ENCODE measurements around the gene PLCB1. TPM values are rescaled to one million over a fixed set of nuclear protein-coding genes. Genes with fewer than 3 reads are reported as not detected.
A peak's percentile ranks its signal among the peaks of the same experiment; 100 is the strongest.

PLCB1 gene
- total RNA-seq, 1 donor from 2014 or later = 10.7 TPM

GRCh38 chr20:8385247-8385646 is 253.2 kb downstream of the PLCB1 start:
- Histone ChIP-seq H3K4me1 (ENCODE audit: insufficient read depth, low read length) (peaks cover 15% of the 10 kb centered on the region), H3K4me2 (ENCODE audit: low read length) (no peak overlapping the region), H3K9ac (ENCODE audit: low read length) (no peak overlapping the region), H3K27me3 (ENCODE audit: insufficient read depth, low read length) (no peaks in the 10 kb centered on the region), H2AFZ (ENCODE audit: low read depth, low read length) (no peak overlapping the region), H3K9me3 (ENCODE audit: insufficient read depth, low read depth, low read length) (no peaks in the 10 kb centered on the region), H3K27ac (ENCODE audit: low read depth, low read length) (no peak overlapping the region), H3K79me2 (ENCODE audit: insufficient read depth, low read length) (no peaks in the 10 kb centered on the region), H3K4me3 (ENCODE audit: insufficient read depth, low read depth, low read length) (no peak overlapping the region), H3K36me3 (ENCODE audit: insufficient read depth, low read length) (no peaks in the 10 kb centered on the region), H4K20me1 (ENCODE audit: insufficient read depth, low read length) (no peaks in the 10 kb centered on the region)
- TF ChIP-seq CTCF (IDR thresholded peaks at IDR 0.05; ENCODE audit: insufficient read depth, low read depth, low read length) = no peak
- no peak for TF ChIP-seq EZH2 (IDR thresholded peaks at IDR 0.05; ENCODE audit: insufficient read depth, low read length)
- Mint-ChIP-seq H3K27ac (ENCODE audit: unreplicated experiment) (no peak overlapping the region), H3K36me3 (ENCODE audit: low read depth, unreplicated experiment) (peaks cover 3% of the 10 kb centered on the region), H3K4me3 (ENCODE audit: unreplicated experiment) (no peak overlapping the region), H3K9me3 (ENCODE audit: unreplicated experiment) (peaks cover 6% of the 10 kb centered on the region), H3K4me1 (ENCODE audit: low read depth, unreplicated experiment) (peaks cover 11% of the 10 kb centered on the region), H3K27me3 (ENCODE audit: low read depth, unreplicated experiment) (no peaks in the 10 kb centered on the region)
- no peak for FAIRE-seq
- DNase-seq (ENCODE audit: low read depth) = peak; percentile 14

DNA sequence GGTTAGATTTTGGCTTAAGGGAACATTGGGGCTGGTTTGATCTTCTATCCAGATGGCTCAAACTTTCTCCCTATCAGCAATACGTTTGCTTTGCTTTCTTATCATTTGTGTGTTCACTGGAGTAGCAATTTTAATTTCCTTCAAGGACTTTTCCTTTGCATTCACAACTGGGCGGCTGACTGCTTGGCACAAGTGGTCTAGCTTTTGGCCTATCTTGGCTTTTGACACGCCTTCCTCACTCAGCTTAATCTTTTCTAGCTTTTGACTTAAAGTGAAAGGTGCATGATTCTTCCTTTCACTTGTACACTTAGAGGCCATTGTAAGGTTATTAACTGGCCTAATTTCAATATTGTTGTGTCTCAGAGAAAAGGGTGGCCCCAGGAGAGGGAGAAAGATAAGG is 254.9 kb downstream of the PLCB1 start:
- H3K27ac ChIP-seq (ENCODE audit: low read depth, low read length) = no peak overlapping the region
- no peaks in the 10 kb centered on the region for H4K20me1 ChIP-seq (ENCODE audit: insufficient read depth, low read length)
- H3K4me1 ChIP-seq (ENCODE audit: insufficient read depth, low read length) = peaks cover 15% of the 10 kb centered on the region
- no peak for TF ChIP-seq CTCF (IDR thresholded peaks at IDR 0.05; ENCODE audit: insufficient read depth, low read depth, low read length)
- TF ChIP-seq EZH2 (IDR thresholded peaks at IDR 0.05; ENCODE audit: insufficient read depth, low read length) = no peak
- no peak for DNase-seq (ENCODE audit: low read depth)
- H3K4me2 ChIP-seq (ENCODE audit: low read length) = no peak overlapping the region
- FAIRE-seq = no peak
- Mint-ChIP-seq H3K4me1 (ENCODE audit: low read depth, unreplicated experiment) (peaks cover 5% of the 10 kb centered on the region), H3K4me3 (ENCODE audit: unreplicated experiment) (no peak overlapping the region), H3K9me3 (ENCODE audit: unreplicated experiment) (peaks cover 3% of the 10 kb centered on the region), H3K36me3 (ENCODE audit: low read depth, unreplicated experiment) (peaks cover 3% of the 10 kb centered on the region), H3K27me3 (ENCODE audit: low read depth, unreplicated experiment) (no peaks in the 10 kb centered on the region), H3K27ac (ENCODE audit: unreplicated experiment) (no peak overlapping the region)
- H3K36me3 ChIP-seq (ENCODE audit: insufficient read depth, low read length) = no peaks in the 10 kb centered on the region
- H3K4me3 ChIP-seq (ENCODE audit: insufficient read depth, low read depth, low read length) = no peak overlapping the region
- H3K9ac ChIP-seq (ENCODE audit: low read length) = no peak overlapping the region
- H2AFZ ChIP-seq (ENCODE audit: low read depth, low read length) = no peak overlapping the region
- H3K9me3 ChIP-seq (ENCODE audit: insufficient read depth, low read depth, low read length) = no peaks in the 10 kb centered on the region
- no peaks in the 10 kb centered on the region for H3K79me2 ChIP-seq (ENCODE audit: insufficient read depth, low read length)
- no peaks in the 10 kb centered on the region for H3K27me3 ChIP-seq (ENCODE audit: insufficient read depth, low read length)

DNA sequence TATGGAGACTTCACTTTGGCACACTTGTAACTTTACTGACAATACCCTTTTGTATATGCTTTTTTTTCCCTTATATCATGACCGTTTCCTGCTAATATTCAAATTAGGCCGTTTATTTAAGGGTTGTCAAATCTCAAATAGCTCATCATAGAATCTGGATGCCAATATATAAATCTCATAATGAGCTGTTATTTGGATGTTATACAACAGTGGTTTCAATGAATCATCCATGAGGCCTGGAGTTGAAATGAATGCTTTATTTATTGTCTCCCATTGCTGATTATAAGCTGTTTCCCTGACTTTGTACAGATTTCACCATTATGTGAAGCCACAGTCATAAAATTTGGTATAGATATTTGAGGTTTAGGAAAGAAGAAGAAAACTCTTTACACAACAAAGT is 256.1 kb downstream of the PLCB1 start:
- Histone ChIP-seq H3K27me3 (ENCODE audit: insufficient read depth, low read length) (no peaks in the 10 kb centered on the region), H2AFZ (ENCODE audit: low read depth, low read length) (no peak overlapping the region), H3K27ac (ENCODE audit: low read depth, low read length) (no peak overlapping the region), H4K20me1 (ENCODE audit: insufficient read depth, low read length) (no peaks in the 10 kb centered on the region), H3K4me3 (ENCODE audit: insufficient read depth, low read depth, low read length) (no peak overlapping the region), H3K79me2 (ENCODE audit: insufficient read depth, low read length) (no peaks in the 10 kb centered on the region), H3K36me3 (ENCODE audit: insufficient read depth, low read length) (no peaks in the 10 kb centered on the region), H3K4me1 (ENCODE audit: insufficient read depth, low read length) (peaks cover 15% of the 10 kb centered on the region), H3K9ac (ENCODE audit: low read length) (no peak overlapping the region), H3K4me2 (ENCODE audit: low read length) (peak overlapping the region; percentile 2), H3K9me3 (ENCODE audit: insufficient read depth, low read depth, low read length) (no peaks in the 10 kb centered on the region)
- FAIRE-seq = peak; percentile 43
- H3K4me3 Mint-ChIP-seq (ENCODE audit: unreplicated experiment) = no peak overlapping the region
- peaks cover 4% of the 10 kb centered on the region for H3K4me1 Mint-ChIP-seq (ENCODE audit: low read depth, unreplicated experiment)
- no peaks in the 10 kb centered on the region for H3K27me3 Mint-ChIP-seq (ENCODE audit: low read depth, unreplicated experiment)
- no peaks in the 10 kb centered on the region for H3K9me3 Mint-ChIP-seq (ENCODE audit: unreplicated experiment)
- peak; percentile 67 for DNase-seq (ENCODE audit: low read depth)
- no peak overlapping the region for H3K27ac Mint-ChIP-seq (ENCODE audit: unreplicated experiment)
- H3K36me3 Mint-ChIP-seq (ENCODE audit: low read depth, unreplicated experiment) = peaks cover 3% of the 10 kb centered on the region
- no peak for TF ChIP-seq CTCF (IDR thresholded peaks at IDR 0.05; ENCODE audit: insufficient read depth, low read depth, low read length)
- TF ChIP-seq EZH2 (IDR thresholded peaks at IDR 0.05; ENCODE audit: insufficient read depth, low read length) = no peak

Data from astrocyte (in vitro differentiated cells and primary cell).